ENCODE data around the gene TLE6.

Gene TLE6

GRCh38 chr19:2944775-2945574 is 32.4 kb upstream of the TLE6 start, which contains the start of gene ZNF77:
Gene ZNF77 (minus strand): TSS chr19:2944971. CDS start chr19:2944840, 131 bp downstream.
- Histone ChIP-seq H3K4me2 (no peak within 1 kb of the TSS), H3K4me3 (IDR thresholded peaks at IDR 0.05; ENCODE audit: insufficient read depth, low read depth, low read length) (no peak within 1 kb of the TSS), H3K79me2 (ENCODE audit: insufficient read depth, low read depth) (no peaks in the 10 kb centered on the region), H3K9ac (no peak within 1 kb of the TSS), H3K36me3 (ENCODE audit: insufficient read depth) (no peaks in the 10 kb centered on the region), H3K27ac (no peak within 1 kb of the TSS), H4K20me1 (ENCODE audit: insufficient read depth) (no peaks in the 10 kb centered on the region), H3K27me3 (ENCODE audit: insufficient read depth, low read depth) (peaks cover 9% of the 10 kb centered on the region; the same call in 1 of the 2 replicates), H3K4me1 (ENCODE audit: low read depth, poor library complexity, severe bottlenecking) (no peaks in the 10 kb centered on the region), H2AFZ (ENCODE audit: low read depth) (no peak within 1 kb of the TSS)
- no peak for TF ChIP-seq CTCF (conservative IDR thresholded peaks at IDR 0.05; ENCODE audit: low read depth, low read length)

- Histone ChIP-seq H3K79me2 (ENCODE audit: insufficient read depth, low read depth) (no peaks in the 10 kb centered on the region), H3K4me2 (no peak overlapping the region), H3K4me1 (ENCODE audit: low read depth, poor library complexity, severe bottlenecking) (no peaks in the 10 kb centered on the region), H3K36me3 (ENCODE audit: insufficient read depth) (no peaks in the 10 kb centered on the region), H3K9ac (no peak overlapping the region), H4K20me1 (ENCODE audit: insufficient read depth) (no peaks in the 10 kb centered on the region), H3K4me3 (IDR thresholded peaks at IDR 0.05; ENCODE audit: insufficient read depth, low read depth, low read length) (no peak overlapping the region), H3K27me3 (ENCODE audit: insufficient read depth, low read depth) (peaks cover 14% of the 10 kb centered on the region; the same call in 1 of the 2 replicates), H3K27ac (no peak overlapping the region), H2AFZ (ENCODE audit: low read depth) (no peak overlapping the region)
- TF ChIP-seq CTCF (conservative IDR thresholded peaks at IDR 0.05; ENCODE audit: low read depth, low read length), result no peak
Measured at GRCh38 chr19:2945575-2946184, 31.7 kb upstream of the TLE6 start.

- no peak overlapping the region for H3K27ac ChIP-seq
- peak overlapping the region; percentile 41; the same call in 1 of the 2 replicates for H2AFZ ChIP-seq (ENCODE audit: low read depth)
- no peak for TF ChIP-seq CTCF (conservative IDR thresholded peaks at IDR 0.05; ENCODE audit: low read depth, low read length)
Measured at GRCh38 chr19:2949939-2950285, 27.5 kb upstream of the TLE6 start.

GRCh38 chr19:2950286-2951124 is 26.9 kb upstream of the TLE6 start:
- no peak overlapping the region for H3K4me3 ChIP-seq (IDR thresholded peaks at IDR 0.05; ENCODE audit: insufficient read depth, low read depth, low read length)
- no peaks in the 10 kb centered on the region for H4K20me1 ChIP-seq (ENCODE audit: insufficient read depth)
- no peak for TF ChIP-seq CTCF (conservative IDR thresholded peaks at IDR 0.05; ENCODE audit: low read depth, low read length)
- H3K36me3 ChIP-seq (ENCODE audit: insufficient read depth), result no peaks in the 10 kb centered on the region
- no peak overlapping the region for H3K27ac ChIP-seq
- no peaks in the 10 kb centered on the region for H3K4me1 ChIP-seq (ENCODE audit: low read depth, poor library complexity, severe bottlenecking)
- peak overlapping the region; percentile 41; the same call in 1 of the 2 replicates for H2AFZ ChIP-seq (ENCODE audit: low read depth)
- no peaks in the 10 kb centered on the region for H3K79me2 ChIP-seq (ENCODE audit: insufficient read depth, low read depth)
- H3K9ac ChIP-seq, result no peak overlapping the region
- H3K4me2 ChIP-seq, result peak overlapping the region; percentile 6; the same call in 1 of the 2 replicates
- H3K27me3 ChIP-seq (ENCODE audit: insufficient read depth, low read depth), result peaks cover 50% of the 10 kb centered on the region

More at GRCh38 chr19:2949939-2950285, 27.5 kb upstream of the TLE6 start:
- Histone ChIP-seq H3K4me2 (no peak overlapping the region), H3K9ac (no peak overlapping the region), H3K36me3 (ENCODE audit: insufficient read depth) (no peaks in the 10 kb centered on the region), H4K20me1 (ENCODE audit: insufficient read depth) (no peaks in the 10 kb centered on the region), H3K79me2 (ENCODE audit: insufficient read depth, low read depth) (no peaks in the 10 kb centered on the region), H3K4me1 (ENCODE audit: low read depth, poor library complexity, severe bottlenecking) (no peaks in the 10 kb centered on the region), H3K27me3 (ENCODE audit: insufficient read depth, low read depth) (peaks cover 44% of the 10 kb centered on the region), H3K4me3 (IDR thresholded peaks at IDR 0.05; ENCODE audit: insufficient read depth, low read depth, low read length) (no peak overlapping the region)
